Stimulated activated CD4-positive, alpha-beta T cell treated with anti-CD3 and anti-CD28 coated beads, TNF-alpha, amount 100 ng/mL, for 48 hours (primary cell): Measurements from ENCODE around the gene SPAG4.

Experiments
- DNase-seq, 3 donors: peaks; one replicate each; pipeline ENCODE4 v3.0.0-alpha.2; 2020; ENCODE audit warnings: low read depth in 3 of 3

The SPAG4 gene

DNA sequence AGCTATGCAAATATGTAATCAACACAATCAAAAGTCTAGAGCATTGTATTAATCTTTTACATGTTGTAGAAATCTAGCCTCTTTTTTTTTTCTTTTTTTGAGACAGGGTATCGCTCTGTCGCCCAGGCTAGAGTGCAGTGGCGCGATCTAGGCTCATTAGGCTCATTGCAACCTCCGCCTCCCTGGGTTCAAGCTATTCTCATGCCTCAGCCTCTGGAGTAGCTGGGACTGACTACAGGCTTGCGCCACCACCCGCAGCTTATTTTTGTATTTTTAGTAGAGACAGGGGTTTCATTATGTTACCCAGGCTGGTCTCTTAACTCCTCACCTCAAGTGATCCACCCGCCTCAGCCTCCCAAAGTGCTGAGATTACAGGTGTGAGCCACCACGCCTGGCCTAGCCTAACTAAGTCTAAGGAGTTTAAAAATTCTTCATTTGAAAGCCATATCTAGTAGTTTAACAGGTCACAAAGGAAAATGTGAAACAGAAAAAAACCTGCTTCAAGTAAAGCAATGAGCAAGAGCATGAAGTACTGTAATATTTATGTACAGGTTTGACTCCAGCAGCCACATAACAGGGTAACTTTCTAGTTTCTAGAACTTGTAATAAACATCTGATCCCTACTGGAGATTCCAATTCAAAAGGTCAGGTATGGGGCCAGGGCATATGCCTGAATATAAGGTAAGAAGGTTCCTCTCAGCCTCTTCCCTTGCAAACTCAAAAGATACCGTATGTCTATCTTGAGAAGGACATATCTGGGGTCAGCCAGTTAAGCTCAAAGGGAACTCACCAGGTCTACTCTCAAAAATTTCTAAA is 44.7 kb downstream of the SPAG4 start:
- DNase-seq = peak; percentile 6 to 50 (median 19)

DNA sequence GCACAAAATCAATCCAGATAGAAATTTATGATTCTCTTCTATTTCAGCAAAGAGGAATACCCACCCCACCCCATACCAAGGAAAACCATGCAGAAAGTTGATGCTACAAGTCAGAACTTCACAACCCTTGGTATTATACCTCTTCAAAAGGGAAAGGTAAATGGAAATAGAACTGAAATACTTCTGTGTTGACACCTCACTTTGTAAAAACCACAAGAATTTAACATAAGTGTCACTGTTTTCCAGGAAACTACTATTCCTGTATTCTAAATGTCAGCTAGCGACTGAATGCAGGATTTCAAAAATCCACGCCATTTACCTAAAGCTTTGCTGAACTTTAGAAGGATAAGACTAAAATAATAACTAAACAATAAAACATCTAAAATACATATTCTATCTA is 45.4 kb downstream of the SPAG4 start:
- DNase-seq = no peak

DNA sequence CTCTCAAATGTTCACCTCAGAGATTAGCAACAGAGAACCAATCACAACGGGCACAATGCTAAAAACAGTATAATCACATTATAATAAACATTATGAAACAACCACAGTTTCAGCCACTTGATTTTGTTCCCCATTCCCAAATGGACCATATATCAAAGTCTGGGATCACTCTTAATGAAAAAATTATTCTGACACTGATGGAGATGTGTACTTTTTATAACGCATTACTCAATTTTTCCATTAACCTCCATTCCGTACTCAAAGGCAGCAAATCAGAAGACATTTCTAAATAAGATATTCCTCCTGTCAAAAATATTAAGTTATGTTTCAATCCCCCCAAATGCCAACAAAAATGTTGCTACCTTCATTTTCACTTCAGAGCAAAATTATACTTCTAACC is 46.3 kb downstream of the SPAG4 start:
- no peak for DNase-seq

GRCh38 chr20:35662551-35662950 is 46.9 kb downstream of the SPAG4 start:
- no peak for DNase-seq

- peak; percentile 26 to 47 (median 42) for DNase-seq
Measured at GRCh38 chr20:35663516-35664465, 48.2 kb downstream of the SPAG4 start.

GRCh38 chr20:35664466-35665206 is 49.0 kb downstream of the SPAG4 start, which contains the start of the genes CPNE1 and RBM12:
Gene CPNE1 (minus strand): TSS chr20:35664900. CDS start chr20:35632923, 31,977 bp downstream.
Gene RBM12 (minus strand): TSS chr20:35664900. CDS start chr20:35655322, 9,578 bp downstream.
- peak; percentile 88 to 90 (median 89) for DNase-seq

DNA sequence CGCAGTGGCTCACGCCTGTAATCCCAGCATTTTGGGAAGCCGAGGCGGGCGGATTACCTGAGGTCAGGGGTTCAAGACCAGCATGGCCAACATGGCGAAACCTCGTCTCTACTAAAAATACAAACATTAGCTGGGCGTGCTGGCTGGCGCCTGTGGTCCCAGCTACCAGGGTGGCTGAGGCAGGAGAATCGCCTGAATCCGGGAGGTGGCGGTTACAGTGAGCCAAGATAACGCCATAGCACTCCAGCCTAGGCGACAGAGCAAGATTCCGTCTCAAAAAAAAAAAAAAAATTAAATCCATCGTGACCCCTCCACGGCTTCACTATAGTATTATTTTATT is 50.3 kb downstream of the SPAG4 start:
- DNase-seq = no peak

DNA sequence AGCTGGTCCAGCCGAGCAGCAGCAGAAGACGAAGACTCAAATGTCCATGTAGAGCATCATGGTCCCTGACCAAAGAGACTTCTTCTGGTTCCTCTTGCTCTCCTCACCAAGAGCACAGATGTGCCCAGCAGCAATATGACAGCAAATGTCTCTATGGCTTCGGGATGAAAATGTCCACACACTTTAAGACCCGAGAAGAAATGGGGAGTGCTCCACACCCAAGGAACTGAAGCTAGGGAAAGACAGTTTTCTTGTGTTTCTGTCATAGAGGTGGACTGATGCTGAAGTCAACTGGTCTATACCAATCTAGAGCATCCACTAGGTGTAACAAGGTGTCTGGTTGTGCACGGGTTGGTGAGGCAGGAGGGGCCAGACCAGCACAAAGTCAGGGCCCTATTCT is 53.6 kb downstream of the SPAG4 start:
- DNase-seq = no peak

DNA sequence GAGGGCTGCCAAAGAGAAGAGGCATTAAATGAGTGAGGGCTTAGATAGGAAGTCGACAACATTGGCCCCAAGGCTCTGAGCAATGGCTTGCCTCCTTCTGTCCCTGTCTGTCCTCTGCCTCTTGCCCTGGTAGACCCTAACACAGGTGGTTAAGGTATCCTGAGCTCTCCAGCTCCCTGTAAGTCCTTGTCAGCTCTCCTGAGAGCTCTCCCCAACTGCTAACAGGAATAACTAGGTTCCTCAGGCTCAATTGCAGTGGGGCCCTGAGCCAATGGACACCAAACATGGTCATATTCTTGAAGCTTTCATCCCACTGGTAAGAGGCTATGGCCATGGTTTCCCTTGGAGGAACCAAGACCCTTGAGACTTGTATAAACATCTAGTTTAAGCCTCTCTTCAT is 54.1 kb downstream of the SPAG4 start:
- DNase-seq = no peak
